Neutrophil (primary cell): ENCODE measurements around the gene SEMA3C.

ENCODE experiments used
- H3K27ac ChIP-seq: fragments of 200-600 bp; sonication (generic); 2 replicates; pipeline ENCODE4 v1.5.1; 2016; ENCODE audit warnings: mild to moderate bottlenecking, moderate library complexity
- H3K27me3 ChIP-seq: fragments of 200-600 bp; sonication (generic); 2 replicates; pipeline ENCODE4 v1.6.0; 2016; ENCODE audit warnings: mild to moderate bottlenecking
- H3K36me3 ChIP-seq: fragments of 200-600 bp; sonication (generic); 2 replicates; pipeline ENCODE4 v1.5.1; 2017
- H3K4me1 ChIP-seq, 2 experiments: fragments of 200-600 bp in 1 of 2; sonication (generic) in 1 of 2; 1 replicate in 1 of 2; 2 replicates in 1 of 2; pipeline versions ENCODE4 v1.5.1 to v1.6.1; 2013 to 2016; ENCODE audit warnings: low read depth in 1 of 2, low read length in 1 of 2, mild to moderate bottlenecking in 1 of 2, moderate library complexity in 1 of 2; ENCODE audit not compliant: control insufficient read depth in 1 of 2, insufficient read depth in 1 of 2
- H3K4me3 ChIP-seq, 2 experiments: fragments of 200-600 bp in 1 of 2; sonication (generic) in 1 of 2; 1 replicate in 1 of 2; 2 replicates in 1 of 2; pipeline ENCODE4 v1.5.1; 2013 to 2016; ENCODE audit warnings: low read depth in 1 of 2, low read length in 1 of 2, mild to moderate bottlenecking in 1 of 2, moderate library complexity in 1 of 2
- H3K9me3 ChIP-seq: fragments of 200-600 bp; sonication (generic); 2 replicates; pipeline ENCODE4 v1.5.1; 2016
- TF ChIP-seq, protein P1 (sequence below): fragments of 200-600 bp; sonication (generic); IDR thresholded peaks from 2 replicates; pipeline ENCODE4 v1.5.1; 2016; ENCODE audit warnings: antibody characterized with exemption

SEMA3C gene

DNA sequence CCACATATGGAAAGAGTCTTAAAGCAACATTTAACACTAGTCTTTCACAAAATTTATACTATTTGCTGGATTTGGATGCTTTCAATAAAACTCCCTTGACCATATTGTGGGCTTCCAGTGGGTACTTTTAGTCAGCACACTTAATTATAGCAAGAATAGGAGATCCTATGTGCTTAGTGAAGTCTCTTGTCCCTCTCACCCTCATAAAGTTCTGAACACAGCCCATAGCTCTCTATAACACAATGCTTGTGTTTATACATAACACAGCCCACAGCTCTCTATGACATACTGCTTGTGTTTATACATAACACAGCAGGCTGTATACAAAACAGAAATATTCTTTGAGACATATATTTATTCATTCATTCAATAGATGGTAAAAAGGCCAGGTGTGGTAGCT is 79.0 kb downstream of the SEMA3C start:
- no peak overlapping the region for H3K27ac ChIP-seq

DNA sequence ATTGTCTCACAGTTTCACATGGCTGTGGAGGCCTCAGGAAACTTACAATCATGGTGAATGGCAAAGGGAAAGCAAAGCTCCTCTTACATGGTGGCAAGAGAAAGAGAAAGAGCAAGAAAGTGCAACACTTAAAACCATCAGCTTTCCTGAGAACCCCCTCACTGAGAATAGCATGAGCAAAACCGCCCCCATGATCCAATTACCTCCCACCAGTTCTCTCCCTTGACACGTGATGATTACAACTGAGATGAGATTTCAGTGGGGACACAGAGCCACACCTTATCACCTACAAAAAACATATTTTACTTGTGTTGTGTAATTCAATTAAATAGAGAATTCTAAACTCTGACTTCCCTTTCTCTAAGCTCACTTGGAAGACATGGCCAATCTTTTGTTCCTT is 80.2 kb downstream of the SEMA3C start:
- peaks cover 18% of the 10 kb centered on the region in 2 experiments for H3K4me1 ChIP-seq
- no peak overlapping the region for H3K27ac ChIP-seq
- no peaks in the 10 kb centered on the region for H3K36me3 ChIP-seq
- TF ChIP-seq, protein P1, sequence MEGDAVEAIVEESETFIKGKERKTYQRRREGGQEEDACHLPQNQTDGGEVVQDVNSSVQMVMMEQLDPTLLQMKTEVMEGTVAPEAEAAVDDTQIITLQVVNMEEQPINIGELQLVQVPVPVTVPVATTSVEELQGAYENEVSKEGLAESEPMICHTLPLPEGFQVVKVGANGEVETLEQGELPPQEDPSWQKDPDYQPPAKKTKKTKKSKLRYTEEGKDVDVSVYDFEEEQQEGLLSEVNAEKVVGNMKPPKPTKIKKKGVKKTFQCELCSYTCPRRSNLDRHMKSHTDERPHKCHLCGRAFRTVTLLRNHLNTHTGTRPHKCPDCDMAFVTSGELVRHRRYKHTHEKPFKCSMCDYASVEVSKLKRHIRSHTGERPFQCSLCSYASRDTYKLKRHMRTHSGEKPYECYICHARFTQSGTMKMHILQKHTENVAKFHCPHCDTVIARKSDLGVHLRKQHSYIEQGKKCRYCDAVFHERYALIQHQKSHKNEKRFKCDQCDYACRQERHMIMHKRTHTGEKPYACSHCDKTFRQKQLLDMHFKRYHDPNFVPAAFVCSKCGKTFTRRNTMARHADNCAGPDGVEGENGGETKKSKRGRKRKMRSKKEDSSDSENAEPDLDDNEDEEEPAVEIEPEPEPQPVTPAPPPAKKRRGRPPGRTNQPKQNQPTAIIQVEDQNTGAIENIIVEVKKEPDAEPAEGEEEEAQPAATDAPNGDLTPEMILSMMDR, result no peak
- no peaks in the 10 kb centered on the region for H3K9me3 ChIP-seq
- no peak overlapping the region for H3K4me3 ChIP-seq
- no peaks in the 10 kb centered on the region for H3K27me3 ChIP-seq

More for the DNA sequence above, 79.0 kb downstream of the SEMA3C start:
- H3K4me3 ChIP-seq, result no peak overlapping the region
- TF ChIP-seq, protein P1, result no peak
- no peaks in the 10 kb centered on the region for H3K36me3 ChIP-seq
- H3K4me1 ChIP-seq, result peaks cover 23% of the 10 kb centered on the region in 2 experiments
- no peaks in the 10 kb centered on the region for H3K27me3 ChIP-seq
- no peaks in the 10 kb centered on the region for H3K9me3 ChIP-seq

DNA sequence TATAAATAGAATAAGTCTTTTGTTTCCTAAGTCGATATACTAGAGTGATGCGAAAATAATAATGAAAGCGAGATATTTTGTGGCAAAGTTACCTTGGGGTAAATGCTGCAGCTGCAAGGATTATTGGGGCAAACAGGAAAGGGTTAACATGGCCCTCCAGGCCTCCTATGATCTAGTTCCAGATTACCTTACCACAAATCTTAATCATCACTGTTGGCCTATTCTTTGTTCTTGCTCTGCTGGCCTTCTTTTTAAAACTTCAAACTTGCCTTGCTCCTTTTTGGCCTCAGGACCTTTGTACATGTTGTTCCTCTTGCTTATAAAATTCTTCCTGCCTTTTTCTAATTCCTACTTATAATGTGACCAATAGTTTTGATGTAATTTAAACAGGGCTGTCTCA is 81.5 kb downstream of the SEMA3C start:
- no peaks in the 10 kb centered on the region for H3K9me3 ChIP-seq
- no peak overlapping the region for H3K27ac ChIP-seq
- peaks cover 11 to 12% of the 10 kb centered on the region in 2 experiments for H3K4me1 ChIP-seq
- no peaks in the 10 kb centered on the region for H3K36me3 ChIP-seq
- no peak overlapping the region for H3K4me3 ChIP-seq
- TF ChIP-seq, protein P1, result no peak
- no peaks in the 10 kb centered on the region for H3K27me3 ChIP-seq

DNA sequence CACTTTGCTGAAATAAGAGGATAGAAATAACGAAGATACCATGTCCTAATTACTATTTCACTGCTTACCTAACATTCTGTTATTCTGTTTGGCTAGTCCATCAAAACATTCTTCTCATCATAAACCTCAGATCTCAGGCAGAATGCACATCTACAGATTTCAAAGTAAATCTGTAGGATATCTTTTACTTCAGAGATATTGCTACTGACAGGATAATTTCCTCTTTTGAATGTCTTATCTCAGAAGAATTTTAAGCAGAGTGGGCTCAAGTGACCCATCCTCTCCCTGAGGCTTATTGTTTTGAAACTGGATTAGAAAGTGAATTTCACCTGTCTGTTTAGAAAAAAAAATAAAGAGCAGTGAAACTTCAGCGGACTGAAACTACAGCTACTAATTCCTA is 83.6 kb downstream of the SEMA3C start:
- H3K4me3 ChIP-seq, result no peak overlapping the region
- H3K4me1 ChIP-seq, result peaks cover 9 to 12% of the 10 kb centered on the region in 2 experiments
- TF ChIP-seq, protein P1, result no peak
- H3K27ac ChIP-seq, result no peak overlapping the region
- no peaks in the 10 kb centered on the region for H3K36me3 ChIP-seq
- no peaks in the 10 kb centered on the region for H3K27me3 ChIP-seq
- no peaks in the 10 kb centered on the region for H3K9me3 ChIP-seq

DNA sequence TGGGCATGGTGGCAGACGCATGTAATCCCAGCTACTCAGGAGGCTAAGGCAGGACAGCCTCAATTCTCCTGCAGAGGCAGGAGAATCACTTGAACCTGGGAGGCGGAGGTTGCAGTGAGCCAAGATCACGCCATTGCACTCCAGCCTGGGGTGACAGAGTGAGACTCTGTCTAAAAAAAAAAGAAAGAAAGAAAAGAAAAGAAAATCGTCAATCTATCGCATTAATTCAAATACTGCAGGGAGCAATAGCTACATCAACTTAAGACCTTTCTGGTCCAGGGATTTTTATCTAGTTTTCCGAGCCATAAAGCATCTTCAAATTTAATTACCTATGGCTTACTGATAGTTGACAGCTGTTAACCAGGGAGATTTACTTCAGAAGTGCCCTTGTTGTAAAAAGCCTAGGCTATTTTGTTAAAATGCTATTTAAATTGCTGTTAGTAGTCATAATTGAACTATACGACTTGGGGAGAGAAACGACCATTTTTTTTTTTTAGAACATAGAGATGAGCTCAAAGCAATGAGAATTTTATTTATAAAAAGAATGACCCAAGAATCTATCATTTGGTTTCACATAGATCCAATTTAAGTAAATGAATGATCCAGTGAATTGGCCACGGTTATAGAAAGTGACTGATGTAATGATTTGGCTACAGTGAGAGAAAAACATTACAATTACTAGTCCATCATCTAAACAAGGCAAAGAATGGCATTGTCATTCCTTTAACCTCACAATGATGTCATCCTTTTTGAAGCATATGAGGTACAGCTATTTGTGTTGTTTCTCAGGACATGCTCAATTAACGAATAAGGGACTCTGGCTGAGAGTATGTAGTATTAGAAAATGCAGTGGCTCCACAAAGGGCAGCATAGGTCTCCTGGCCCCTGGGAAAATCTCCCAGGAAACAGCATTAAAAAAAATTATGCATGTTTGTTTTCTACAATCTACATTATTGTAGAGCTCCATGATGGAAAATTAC is 85.3 kb downstream of the SEMA3C start:
- no peak overlapping the region for H3K4me3 ChIP-seq
- H3K36me3 ChIP-seq, result no peaks in the 10 kb centered on the region
- no peak overlapping the region for H3K27ac ChIP-seq
- H3K9me3 ChIP-seq, result no peaks in the 10 kb centered on the region
- peaks cover 23 to 28% of the 10 kb centered on the region in 2 experiments for H3K4me1 ChIP-seq
- TF ChIP-seq, protein P1, result no peak
- H3K27me3 ChIP-seq, result no peaks in the 10 kb centered on the region
